Measurements from ENCODE around the gene STX10. TPM values are rescaled to one million over a fixed set of nuclear protein-coding genes. Genes with fewer than 3 reads are reported as not detected.

STX10 gene
- total and polyA plus RNA-seq, 2 donors (not counting 3 experiments of a cell fraction or from before 2014, with no cell fraction given), result 63.1 to 91.6 TPM

DNA sequence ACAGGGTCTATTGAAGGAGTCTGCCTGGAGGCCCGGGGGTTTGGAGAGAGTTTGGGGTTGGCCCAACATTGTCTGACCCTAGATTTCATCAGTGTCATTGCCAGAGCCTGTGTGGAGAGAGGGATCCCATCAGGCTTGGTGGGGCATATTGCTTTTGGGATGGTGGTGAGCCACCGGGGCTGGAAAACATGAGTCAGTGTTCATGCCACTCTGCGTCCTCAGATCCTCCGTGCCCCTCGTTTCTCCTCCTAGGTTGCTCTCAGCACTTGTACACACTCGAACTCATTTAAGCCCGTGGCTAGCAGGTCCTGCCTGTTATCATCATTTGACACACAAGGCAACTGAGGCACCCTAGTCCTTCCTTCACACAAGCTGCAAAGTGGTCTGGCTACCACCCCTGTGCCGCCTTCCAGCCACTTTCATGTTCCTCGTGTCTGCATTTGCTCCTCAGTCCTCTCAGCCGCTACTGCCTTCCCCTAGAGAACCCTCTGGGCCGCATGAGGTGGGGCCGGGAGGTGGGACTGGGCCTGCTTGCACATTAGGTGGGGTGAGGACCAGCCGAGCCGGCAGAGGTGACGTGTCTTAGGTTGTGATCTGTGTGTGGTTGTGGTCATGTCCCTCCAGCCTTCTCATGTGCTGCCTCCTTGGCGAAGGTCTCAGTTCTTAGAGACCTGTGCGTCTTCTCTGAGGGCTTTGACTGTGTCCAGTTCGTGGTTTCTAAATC is 28.5 kb downstream of the STX10 start:
- H3K9me1 ChIP-seq (replicated peaks; ENCODE audit: control insufficient read depth, extremely low read depth, insufficient read depth, low read length), result no peaks in the 10 kb centered on the region
- no peaks in the 10 kb centered on the region for H4K20me1 ChIP-seq (replicated peaks; ENCODE audit: control insufficient read depth, extremely low read depth, insufficient read depth, low read length)
- H2AFZ ChIP-seq (ENCODE audit: low read depth, low read length), result no peak overlapping the region
- dilution Hi-C loops (cut with MboI; ENCODE audit: extremely low pct_ligation_motif_present, low sequenced_read_pairs) (no loop called here), intact Hi-C loops (cut with micrococcal nuclease) (no loop called here)
- H3K27ac ChIP-seq (ENCODE audit: insufficient read depth, low read depth, low read length), result no peak overlapping the region
- H3K9me3 ChIP-seq (replicated peaks; ENCODE audit: control insufficient read depth, insufficient read depth, low read length), result no peaks in the 10 kb centered on the region
- DNase-seq (ENCODE audit: low read depth, low spot score) (no peak), FAIRE-seq (no peak)
- BruUV-seq (replicated peaks), result no TSS peak
- H3K27me3 ChIP-seq (ENCODE audit: control insufficient read depth in 2 of 2, insufficient read depth in 2 of 2, low read length in 2 of 2), result no peaks in the 10 kb centered on the region
- H3K4me3 ChIP-seq (replicated peaks in 1 of 3; ENCODE audit: insufficient read depth in 1 of 3, low read depth in 1 of 3, low read length in 3 of 3), result no peak overlapping the region
- H3K4me1 ChIP-seq (ENCODE audit: control insufficient read depth, extremely low read depth, insufficient read depth, low read length), result peaks cover 8% of the 10 kb centered on the region
- peaks cover 77% of the 10 kb centered on the region for H3K79me2 ChIP-seq (ENCODE audit: control insufficient read depth, insufficient read depth, low read length)
- no peak overlapping the region for H3K4me2 ChIP-seq (ENCODE audit: insufficient read depth, low read length)
- H3K36me3 ChIP-seq (ENCODE audit: control insufficient read depth in 2 of 2, extremely low read depth in 1 of 2, insufficient read depth in 2 of 2, low read length in 2 of 2), result peaks cover 0 to 7% of the 10 kb centered on the region in 2 experiments
- ChIA-PET CTCF (interaction anchor here (1.5 kb wide), 1 partner anchor 29 kb away, joined by 4 read pairs; the partner anchor contains the start of genes IER2 and STX10), POLR2A (no interaction called here)
- H3K9ac ChIP-seq (replicated peaks; ENCODE audit: extremely low read depth, insufficient read depth, low read length), result no peak overlapping the region
- TF ChIP-seq, protein P1, sequence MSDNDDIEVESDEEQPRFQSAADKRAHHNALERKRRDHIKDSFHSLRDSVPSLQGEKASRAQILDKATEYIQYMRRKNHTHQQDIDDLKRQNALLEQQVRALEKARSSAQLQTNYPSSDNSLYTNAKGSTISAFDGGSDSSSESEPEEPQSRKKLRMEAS (IDR thresholded peaks at IDR 0.05; ENCODE audit: insufficient read depth, insufficient read length), result no peak
- TF ChIP-seq POLR2AphosphoS5 (IDR thresholded peaks at IDR 0.05; ENCODE audit: insufficient read depth, low read depth, low read length) (no peak), FOS (IDR thresholded peaks at IDR 0.05; ENCODE audit: borderline replicate concordance, insufficient read depth, low read length) (no peak), MYC (IDR thresholded peaks at IDR 0.05; ENCODE audit: low read depth, low read length) (no peak), JUN (IDR thresholded peaks at IDR 0.05; ENCODE audit: borderline replicate concordance, insufficient read depth, insufficient read length, low read depth) (no peak), GATA2 (IDR thresholded peaks at IDR 0.05; ENCODE audit: insufficient read depth, insufficient read length, low read depth, low read length) (no peak), POLR2A (IDR thresholded peaks at IDR 0.05; ENCODE audit: low read depth, low read length) (no peak), EZH2 (IDR thresholded peaks at IDR 0.05; ENCODE audit: borderline replicate concordance, low read depth, low read length, severe bottlenecking) (no peak)
- TF ChIP-seq, protein P2, sequence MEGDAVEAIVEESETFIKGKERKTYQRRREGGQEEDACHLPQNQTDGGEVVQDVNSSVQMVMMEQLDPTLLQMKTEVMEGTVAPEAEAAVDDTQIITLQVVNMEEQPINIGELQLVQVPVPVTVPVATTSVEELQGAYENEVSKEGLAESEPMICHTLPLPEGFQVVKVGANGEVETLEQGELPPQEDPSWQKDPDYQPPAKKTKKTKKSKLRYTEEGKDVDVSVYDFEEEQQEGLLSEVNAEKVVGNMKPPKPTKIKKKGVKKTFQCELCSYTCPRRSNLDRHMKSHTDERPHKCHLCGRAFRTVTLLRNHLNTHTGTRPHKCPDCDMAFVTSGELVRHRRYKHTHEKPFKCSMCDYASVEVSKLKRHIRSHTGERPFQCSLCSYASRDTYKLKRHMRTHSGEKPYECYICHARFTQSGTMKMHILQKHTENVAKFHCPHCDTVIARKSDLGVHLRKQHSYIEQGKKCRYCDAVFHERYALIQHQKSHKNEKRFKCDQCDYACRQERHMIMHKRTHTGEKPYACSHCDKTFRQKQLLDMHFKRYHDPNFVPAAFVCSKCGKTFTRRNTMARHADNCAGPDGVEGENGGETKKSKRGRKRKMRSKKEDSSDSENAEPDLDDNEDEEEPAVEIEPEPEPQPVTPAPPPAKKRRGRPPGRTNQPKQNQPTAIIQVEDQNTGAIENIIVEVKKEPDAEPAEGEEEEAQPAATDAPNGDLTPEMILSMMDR (IDR thresholded peaks at IDR 0.05; ENCODE audit: extremely low read depth in 1 of 2, insufficient read depth in 1 of 2, low read depth in 1 of 2, low read length in 2 of 2), result no peak

All from endothelial cell of umbilical vein (primary cell).